ENCODE measurements around the gene BGN. TPM values are rescaled to one million over a fixed set of nuclear protein-coding genes. Genes with fewer than 3 reads are reported as not detected.

Gene BGN
- total RNA-seq (2014; rRNA removed; shearing (Covaris generic)) = 0.83 and 1.1 TPM in 2 replicates

DNA sequence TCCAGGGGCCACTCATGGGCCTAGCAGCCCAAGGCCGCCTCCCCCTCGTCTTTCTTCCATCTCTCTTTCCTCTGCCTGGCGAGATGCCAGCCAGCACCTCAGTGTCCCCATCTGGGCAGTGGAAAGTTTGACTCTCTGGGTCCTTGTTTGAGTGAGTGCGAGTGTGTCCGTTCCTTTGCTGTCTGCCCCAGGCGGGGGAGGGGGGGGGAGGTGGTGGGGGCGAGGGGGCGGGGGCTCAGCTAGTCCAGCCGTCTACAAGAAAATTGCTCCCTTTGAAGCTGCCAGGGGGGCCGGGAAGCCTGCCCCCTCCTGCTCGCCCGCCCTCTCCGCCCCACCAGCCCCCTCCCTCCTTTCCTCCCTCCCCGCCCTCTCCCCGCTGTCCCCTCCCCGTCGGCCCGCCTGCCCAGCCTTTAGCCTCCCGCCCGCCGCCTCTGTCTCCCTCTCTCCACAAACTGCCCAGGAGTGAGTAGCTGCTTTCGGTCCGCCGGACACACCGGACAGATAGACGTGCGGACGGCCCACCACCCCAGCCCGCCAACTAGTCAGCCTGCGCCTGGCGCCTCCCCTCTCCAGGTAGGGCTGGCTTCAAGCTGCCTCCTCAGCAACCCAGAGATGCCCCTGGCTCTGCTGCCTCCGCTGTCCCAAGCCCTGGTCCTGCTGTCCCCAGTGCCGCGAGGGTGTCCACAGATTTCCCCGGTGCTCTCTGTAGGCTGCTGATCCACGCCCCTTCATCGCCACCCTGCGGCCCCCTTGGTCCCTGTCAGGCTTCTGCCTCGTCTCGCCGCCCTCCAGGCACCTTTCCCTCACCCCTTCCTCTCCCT lies at the start of gene BGN:
BGN (plus strand) TSS at position 440 of the 821 bp plus-strand sequence. CDS start 9,652 bp downstream, outside the sequence.
- H3K4me3 ChIP-seq (ENCODE audit: insufficient read depth, low read depth, low read length) = peak within 1 kb of the TSS; percentile 22; the same call in 1 of the 2 replicates
- no peaks in the 10 kb centered on the region for H3K36me3 ChIP-seq (replicated peaks; ENCODE audit: control insufficient read depth, insufficient read depth, low read length)
- DNase-seq = peak; percentile 87
- no peaks in the 10 kb centered on the region for H3K27me3 ChIP-seq (ENCODE audit: control insufficient read depth, insufficient read depth, low read length)

DNA sequence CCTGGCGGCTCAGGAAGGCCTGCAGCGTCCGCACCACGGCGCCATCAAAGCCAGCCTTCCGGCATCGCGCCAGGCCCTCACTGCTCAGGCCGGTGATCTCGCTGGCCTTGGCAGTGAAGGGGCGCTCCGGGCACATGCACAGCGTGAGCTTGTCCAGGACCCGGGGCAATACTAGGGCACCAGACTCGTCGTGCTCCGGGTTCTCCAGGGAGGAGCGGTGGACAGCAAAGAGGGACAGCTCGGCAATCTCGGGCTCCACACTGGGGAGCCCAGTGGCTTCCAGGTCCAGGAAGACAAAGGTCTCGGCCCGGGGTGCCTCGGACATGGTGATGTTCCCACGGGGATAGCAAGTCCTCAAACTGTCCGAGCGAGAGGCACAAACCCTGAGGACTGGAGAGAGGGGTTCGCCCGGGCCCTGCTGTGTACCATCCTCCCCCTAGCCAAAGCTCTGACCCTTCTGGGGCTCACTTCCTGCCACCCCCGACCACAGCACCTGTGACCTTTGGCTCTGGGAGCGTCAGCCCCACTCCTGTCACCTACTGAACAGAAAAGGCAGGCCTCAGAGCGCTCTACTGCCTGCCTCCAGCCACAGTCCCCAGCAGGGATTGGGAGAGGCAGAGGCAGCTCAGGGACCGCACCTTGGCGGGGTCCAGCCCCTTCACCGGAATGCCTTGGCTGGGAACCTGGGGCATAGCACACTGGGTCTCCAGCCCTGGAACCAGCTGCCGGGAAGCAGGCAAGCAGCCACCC lies 49.5 kb upstream of the BGN start:
- Histone ChIP-seq H3K36me3 (replicated peaks; ENCODE audit: control insufficient read depth, insufficient read depth, low read length) (no peaks in the 10 kb centered on the region), H3K27me3 (ENCODE audit: control insufficient read depth, insufficient read depth, low read length) (no peaks in the 10 kb centered on the region), H3K4me3 (ENCODE audit: insufficient read depth, low read depth, low read length) (no peak overlapping the region)
- peak; percentile 55 for DNase-seq

GRCh38 chrX:153445856-153446635 lies 48.7 kb upstream of the BGN start, which contains the start of gene TREX2:
TSS of gene TREX2 (minus strand) at chrX:153446056. CDS start at chrX:153445430, 626 bp downstream.
- H3K4me3 ChIP-seq (ENCODE audit: insufficient read depth, low read depth, low read length) = no peak within 1 kb of the TSS
- H3K27me3 ChIP-seq (ENCODE audit: control insufficient read depth, insufficient read depth, low read length) = no peaks in the 10 kb centered on the region
- no peaks in the 10 kb centered on the region for H3K36me3 ChIP-seq (replicated peaks; ENCODE audit: control insufficient read depth, insufficient read depth, low read length)
- peak; percentile 60 for DNase-seq

GRCh38 chrX:153446636-153446936 lies 48.2 kb upstream of the BGN start:
- no peaks in the 10 kb centered on the region for H3K27me3 ChIP-seq (ENCODE audit: control insufficient read depth, insufficient read depth, low read length)
- no peak overlapping the region for H3K4me3 ChIP-seq (ENCODE audit: insufficient read depth, low read depth, low read length)
- no peaks in the 10 kb centered on the region; the same call in 1 of the 2 replicates for H3K36me3 ChIP-seq (replicated peaks; ENCODE audit: control insufficient read depth, insufficient read depth, low read length)
- DNase-seq = no peak

DNA sequence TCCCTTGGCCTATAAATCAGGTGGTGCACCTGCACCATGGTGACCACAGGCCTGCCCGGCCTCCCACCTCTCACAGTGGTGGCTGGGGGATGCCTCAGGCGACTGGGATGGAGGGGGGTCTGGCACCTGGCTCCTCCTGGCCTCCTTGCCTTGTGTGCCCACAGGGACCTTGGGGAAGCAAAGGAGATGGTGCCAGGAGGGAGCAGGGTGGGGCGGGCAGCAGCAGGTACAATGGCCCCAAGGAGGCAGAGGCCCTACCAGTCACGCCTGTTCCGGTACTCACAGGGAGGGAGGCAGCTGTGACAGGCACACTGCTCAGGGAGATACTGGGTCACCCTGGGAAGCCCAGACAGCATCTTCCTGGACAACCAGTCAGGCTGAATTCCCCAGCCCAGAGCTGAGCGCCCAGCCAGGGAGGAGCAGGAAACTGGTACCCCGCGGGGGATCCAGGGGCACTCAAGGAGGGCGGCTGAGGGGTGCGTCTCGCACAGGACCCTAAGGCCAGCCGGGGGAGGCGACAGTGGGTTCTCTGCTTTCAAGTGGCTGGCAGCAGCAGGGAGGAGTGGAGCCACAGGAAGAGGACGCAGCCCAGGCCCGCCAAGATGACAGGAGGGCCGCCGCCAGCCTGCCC lies 47.7 kb upstream of the BGN start:
- H3K36me3 ChIP-seq (replicated peaks; ENCODE audit: control insufficient read depth, insufficient read depth, low read length) = no peaks in the 10 kb centered on the region; the same call in 1 of the 2 replicates
- no peak overlapping the region for H3K4me3 ChIP-seq (ENCODE audit: insufficient read depth, low read depth, low read length)
- no peaks in the 10 kb centered on the region for H3K27me3 ChIP-seq (ENCODE audit: control insufficient read depth, insufficient read depth, low read length)
- DNase-seq = peak; percentile 51

GRCh38 chrX:153447581-153447960 lies 47.2 kb upstream of the BGN start:
- Histone ChIP-seq H3K27me3 (ENCODE audit: control insufficient read depth, insufficient read depth, low read length) (no peaks in the 10 kb centered on the region), H3K4me3 (ENCODE audit: insufficient read depth, low read depth, low read length) (no peak overlapping the region), H3K36me3 (replicated peaks; ENCODE audit: control insufficient read depth, insufficient read depth, low read length) (no peaks in the 10 kb centered on the region; the same call in 1 of the 2 replicates)
- no peak for DNase-seq

DNA sequence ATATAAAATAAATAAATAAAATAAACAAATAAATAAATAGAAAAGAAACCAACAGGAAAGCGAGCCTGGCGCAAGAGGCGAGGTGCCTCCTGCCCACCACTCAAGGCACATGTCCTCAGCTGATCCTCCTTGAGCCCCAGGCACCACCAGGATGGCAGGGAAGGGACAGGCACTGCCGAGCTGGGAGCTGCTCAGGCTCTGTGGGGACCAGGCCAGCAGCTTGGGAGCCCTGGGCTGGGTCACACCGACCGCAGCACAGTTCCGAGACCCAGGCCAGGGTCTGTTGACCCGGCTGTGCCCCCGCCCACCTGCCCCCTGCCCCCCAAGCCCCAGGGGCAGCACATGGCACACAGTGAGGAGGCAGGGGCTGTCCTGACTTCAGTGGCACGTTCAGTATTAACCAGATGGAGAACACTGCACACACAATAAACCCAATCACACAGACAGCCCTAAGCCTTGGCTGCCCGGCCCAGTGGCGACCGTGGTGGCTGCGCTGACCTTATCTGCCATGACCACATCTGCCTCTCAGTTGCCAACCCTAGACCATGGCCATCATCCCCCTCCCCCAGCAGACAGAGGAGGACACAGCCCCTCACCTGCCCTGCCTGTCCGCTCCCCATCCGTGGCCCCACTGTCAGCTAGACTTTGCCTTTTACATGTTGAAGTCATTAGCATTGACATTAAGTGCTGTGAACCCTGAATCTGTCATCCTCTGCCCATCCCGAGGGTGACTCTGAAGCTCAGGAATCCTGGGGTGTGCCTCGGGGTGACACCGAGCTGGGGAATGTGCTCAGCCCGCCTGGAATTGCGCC lies 46.0 kb upstream of the BGN start:
- Histone ChIP-seq H3K36me3 (replicated peaks; ENCODE audit: control insufficient read depth, insufficient read depth, low read length) (no peaks in the 10 kb centered on the region; the same call in 1 of the 2 replicates), H3K4me3 (ENCODE audit: insufficient read depth, low read depth, low read length) (no peak overlapping the region), H3K27me3 (ENCODE audit: control insufficient read depth, insufficient read depth, low read length) (no peaks in the 10 kb centered on the region)
- peak; percentile 43 for DNase-seq

- H3K4me3 ChIP-seq (ENCODE audit: insufficient read depth, low read depth, low read length) = no peak overlapping the region
- H3K36me3 ChIP-seq (replicated peaks; ENCODE audit: control insufficient read depth, insufficient read depth, low read length) = no peaks in the 10 kb centered on the region; the same call in 1 of the 2 replicates
- no peak for DNase-seq
- no peaks in the 10 kb centered on the region for H3K27me3 ChIP-seq (ENCODE audit: control insufficient read depth, insufficient read depth, low read length)
Observed at GRCh38 chrX:153449368-153450113, 45.2 kb upstream of the BGN start.

DNA sequence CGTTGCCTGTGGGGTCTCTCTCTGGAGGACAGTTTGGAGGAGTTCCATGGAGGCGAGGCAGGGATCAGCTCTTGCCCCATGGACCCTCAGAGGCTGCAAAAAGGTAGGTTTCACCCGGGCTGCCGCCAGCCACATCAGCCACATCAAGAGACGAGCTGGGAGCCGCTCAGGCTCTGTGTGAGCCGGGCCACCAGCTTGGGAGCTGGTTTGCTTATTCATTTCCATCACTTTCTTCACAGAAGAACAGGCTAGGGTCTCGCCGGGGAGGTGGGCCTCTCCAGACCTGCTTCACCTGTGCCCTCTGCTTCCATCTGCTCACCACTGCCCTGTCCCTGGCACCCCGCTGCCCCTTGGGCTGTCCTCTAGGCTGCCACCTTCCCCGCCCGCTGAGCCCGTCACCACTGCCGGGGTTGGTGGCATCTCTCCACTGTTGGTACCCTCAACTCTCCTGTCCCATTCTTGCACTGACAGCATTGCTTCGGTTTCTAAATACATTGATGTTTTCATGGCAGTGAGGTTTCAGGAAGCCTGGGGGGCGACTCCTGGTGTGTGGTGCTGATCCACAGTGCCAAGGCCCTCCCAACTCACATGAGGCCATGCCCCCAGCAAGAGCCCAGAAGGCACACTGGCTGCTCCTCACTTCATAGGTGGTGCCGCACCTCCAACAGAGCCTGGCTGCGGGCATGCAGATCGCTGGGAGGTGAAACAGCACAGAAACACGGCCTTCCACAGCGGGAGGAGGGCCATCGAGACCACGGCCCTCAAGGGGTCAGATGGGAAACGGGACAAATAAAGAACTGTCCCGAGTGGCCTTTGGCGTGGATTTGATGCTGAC lies 44.4 kb upstream of the BGN start:
- peak; percentile 35 for DNase-seq
- H3K27me3 ChIP-seq (ENCODE audit: control insufficient read depth, insufficient read depth, low read length) = no peaks in the 10 kb centered on the region
- H3K36me3 ChIP-seq (replicated peaks; ENCODE audit: control insufficient read depth, insufficient read depth, low read length) = no peaks in the 10 kb centered on the region; the same call in 1 of the 2 replicates
- no peak overlapping the region for H3K4me3 ChIP-seq (ENCODE audit: insufficient read depth, low read depth, low read length)

DNA sequence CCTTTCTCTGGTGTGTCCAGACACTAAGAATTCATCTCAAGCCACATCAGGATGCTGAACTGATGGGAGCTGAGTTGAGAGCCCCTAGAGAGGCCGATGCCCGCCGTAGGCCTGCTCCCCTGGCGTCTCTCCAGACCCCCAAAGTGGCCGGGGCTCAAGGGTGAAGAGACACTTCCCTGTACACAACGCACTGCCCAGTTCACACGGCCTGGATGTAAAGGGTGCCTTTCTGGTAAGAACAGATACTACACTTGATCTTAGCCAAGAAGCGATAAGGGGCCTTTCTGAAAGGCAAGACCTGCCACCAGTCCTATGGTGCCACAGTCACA lies 43.9 kb upstream of the BGN start:
- no peaks in the 10 kb centered on the region; the same call in 1 of the 2 replicates for H3K36me3 ChIP-seq (replicated peaks; ENCODE audit: control insufficient read depth, insufficient read depth, low read length)
- no peaks in the 10 kb centered on the region for H3K27me3 ChIP-seq (ENCODE audit: control insufficient read depth, insufficient read depth, low read length)
- DNase-seq = peak; percentile 20
- no peak overlapping the region for H3K4me3 ChIP-seq (ENCODE audit: insufficient read depth, low read depth, low read length)

DNA sequence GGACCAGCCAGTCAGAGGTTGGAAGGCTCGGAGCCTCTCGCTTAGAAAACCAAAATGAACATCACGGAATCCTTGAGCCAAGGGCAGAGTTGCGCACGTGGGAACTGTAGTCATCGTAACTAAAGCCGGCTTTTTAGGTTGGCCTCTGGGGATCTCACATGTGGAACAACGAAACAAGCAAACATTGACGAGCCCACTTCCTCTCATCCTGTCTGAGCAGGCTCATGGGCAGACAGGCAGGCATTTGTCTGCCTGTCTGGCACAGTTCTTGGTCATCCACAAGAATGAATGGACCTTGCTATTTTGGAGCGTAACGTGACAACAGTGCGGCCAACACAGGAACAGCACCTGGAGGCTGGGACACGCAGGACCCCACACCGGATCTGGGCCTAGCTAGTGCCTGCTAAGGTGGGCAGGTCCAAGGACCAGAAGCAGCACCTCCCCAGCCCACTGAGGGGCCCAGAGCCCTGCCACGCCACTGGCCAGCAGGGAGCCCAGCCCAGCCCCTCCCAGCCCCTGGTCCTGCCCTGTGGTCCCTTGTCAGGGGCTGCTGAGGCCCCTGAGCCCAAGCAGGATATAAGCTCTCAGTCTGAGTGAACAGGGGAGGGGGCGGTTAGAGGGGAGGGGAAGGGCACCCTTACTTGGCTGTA lies 39.8 kb upstream of the BGN start:
- DNase-seq = peak; percentile 31
- no peaks in the 10 kb centered on the region for H3K27me3 ChIP-seq (ENCODE audit: control insufficient read depth, insufficient read depth, low read length)
- no peaks in the 10 kb centered on the region; the same call in 1 of the 2 replicates for H3K36me3 ChIP-seq (replicated peaks; ENCODE audit: control insufficient read depth, insufficient read depth, low read length)
- no peak overlapping the region for H3K4me3 ChIP-seq (ENCODE audit: insufficient read depth, low read depth, low read length)

GRCh38 chrX:153455571-153455970 lies 39.2 kb upstream of the BGN start:
- no peak overlapping the region for H3K4me3 ChIP-seq (ENCODE audit: insufficient read depth, low read depth, low read length)
- peak; percentile 43 for DNase-seq
- H3K27me3 ChIP-seq (ENCODE audit: control insufficient read depth, insufficient read depth, low read length) = no peaks in the 10 kb centered on the region
- H3K36me3 ChIP-seq (replicated peaks; ENCODE audit: control insufficient read depth, insufficient read depth, low read length) = no peaks in the 10 kb centered on the region; the same call in 1 of the 2 replicates

All from H7 (cell line).